ENCODE data around the gene KRT83.
"Not testable (repeated sequence)": the region's sequence is repeated elsewhere in the genome, so short reads cannot be mapped to it uniquely, and the experiment has no call there.

KRT83 gene

GRCh38 chr12:52306731-52307130 is 14.5 kb downstream of the KRT83 start:
- DNase-seq = no peak

- no peak for DNase-seq
Measured at GRCh38 chr12:52305921-52306705, 15.1 kb downstream of the KRT83 start.

GRCh38 chr12:52304941-52305411 is 16.2 kb downstream of the KRT83 start:
- DNase-seq = not testable (repeated sequence)

- not testable (repeated sequence) for DNase-seq
Measured at GRCh38 chr12:52302242-52302914, 18.8 kb downstream of the KRT83 start.

- DNase-seq = not testable (repeated sequence)
Measured at GRCh38 chr12:52301721-52302120, 19.5 kb downstream of the KRT83 start.

- no peak for DNase-seq
Measured at GRCh38 chr12:52300796-52301691, 20.2 kb downstream of the KRT83 start.

DNA sequence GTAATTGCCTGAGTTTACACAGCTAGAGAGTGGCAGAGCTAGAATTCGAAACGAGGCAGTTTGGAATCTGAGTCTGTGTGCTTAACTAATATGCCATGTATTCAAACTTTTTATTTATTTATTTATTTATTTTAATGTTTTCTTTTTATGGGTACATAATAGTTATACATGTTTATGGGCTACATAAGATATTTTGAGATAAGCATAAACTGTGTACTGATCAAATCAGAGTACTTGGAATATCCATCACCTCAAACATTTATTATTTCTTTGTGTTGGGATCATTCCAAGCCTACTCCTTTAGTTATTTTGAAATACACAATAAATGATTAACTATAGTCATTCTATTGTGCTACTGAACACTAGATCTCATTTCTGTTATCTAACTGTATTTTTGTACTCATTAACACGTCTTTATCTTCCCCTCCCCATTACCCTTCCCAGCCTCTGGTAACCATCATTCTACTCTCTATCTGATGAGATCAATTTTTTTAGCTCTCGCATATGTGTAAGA is 22.5 kb downstream of the KRT83 start:
- no peak for DNase-seq

- DNase-seq = no peak
Measured at GRCh38 chr12:52296572-52297215, 24.5 kb downstream of the KRT83 start.

DNA sequence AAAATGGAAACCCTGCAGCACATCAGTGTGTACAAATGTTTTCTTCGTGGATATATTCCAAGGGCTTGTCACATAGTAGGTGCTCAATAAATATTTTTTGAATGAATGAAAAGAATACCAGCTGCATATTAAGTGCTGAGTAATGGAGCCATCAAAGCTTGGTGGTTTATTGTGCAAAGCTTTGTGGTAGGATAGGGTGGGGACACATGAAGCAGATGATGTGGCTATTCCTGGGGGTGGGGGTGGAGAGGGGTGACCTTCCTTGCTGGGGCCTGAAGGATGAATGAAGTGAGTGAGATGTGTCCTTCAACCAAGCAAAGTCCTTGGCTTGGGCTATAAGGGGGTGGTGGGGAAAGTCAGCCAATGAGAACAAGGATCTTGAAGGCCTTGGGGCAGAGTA is 25.5 kb downstream of the KRT83 start:
- DNase-seq = no peak

- no peak for DNase-seq
Measured at GRCh38 chr12:52294803-52295202, 26.4 kb downstream of the KRT83 start.

DNA sequence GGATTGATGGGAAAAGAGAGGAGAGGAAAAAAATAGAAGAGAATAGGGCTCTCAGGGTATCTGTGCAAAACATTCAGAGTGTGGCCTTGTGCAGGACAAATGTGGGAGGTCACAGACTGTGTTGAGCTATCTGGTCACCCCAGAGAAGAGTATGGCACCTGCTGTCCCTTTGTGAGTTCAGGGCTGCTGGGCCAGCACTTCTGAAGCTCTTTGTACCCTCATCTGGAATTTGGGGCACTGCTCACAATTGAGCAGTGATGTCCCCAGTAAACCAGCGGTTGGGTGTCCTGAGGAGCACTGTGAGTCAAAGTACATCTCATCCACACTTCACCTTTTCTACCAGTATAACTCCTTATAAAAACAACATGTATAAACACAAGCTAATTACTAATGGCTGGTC is 27.3 kb downstream of the KRT83 start:
- DNase-seq = no peak

GRCh38 chr12:52291267-52291935 is 29.8 kb downstream of the KRT83 start, which contains the start of gene KRT81:
Gene KRT81, minus strand, starts transcription at chr12:52291534. Its CDS starts 69 bp downstream, at chr12:52291465.
- no peak for DNase-seq

DNA sequence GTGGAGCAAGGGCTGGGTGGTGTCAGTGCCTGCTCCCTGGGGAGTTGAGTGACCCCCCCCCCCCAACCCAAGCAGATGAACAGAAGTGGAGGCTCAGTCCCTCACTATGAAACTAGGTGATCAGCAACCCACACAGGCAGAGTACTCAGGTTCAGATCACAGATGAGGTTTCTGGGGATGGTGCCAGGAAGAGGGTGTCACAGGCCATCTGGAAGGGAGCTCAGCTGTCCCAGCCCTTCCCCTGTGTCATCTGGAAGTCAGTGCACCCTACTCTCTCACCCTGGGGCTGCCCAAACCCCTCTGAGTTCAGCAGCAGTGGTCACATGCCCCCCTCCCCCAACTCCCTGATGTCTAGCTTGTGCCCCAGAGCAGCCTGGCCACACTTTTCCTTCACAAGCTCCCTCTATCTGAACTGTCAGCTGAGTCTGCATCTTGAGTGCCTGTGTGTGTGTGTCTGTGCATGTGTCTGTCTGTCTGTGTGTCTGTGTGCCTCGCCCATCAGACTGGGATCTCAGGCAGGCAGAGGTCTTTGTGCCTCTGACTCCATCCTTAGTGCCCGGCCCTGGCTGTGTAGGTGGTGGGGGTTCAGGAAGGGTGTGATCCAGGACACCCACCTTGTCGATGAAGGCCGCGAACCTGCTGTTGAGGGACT is 30.6 kb downstream of the KRT83 start:
- not testable (repeated sequence) for DNase-seq

- not testable (repeated sequence) for DNase-seq
Measured at GRCh38 chr12:52287816-52288805, 33.1 kb downstream of the KRT83 start.

DNA sequence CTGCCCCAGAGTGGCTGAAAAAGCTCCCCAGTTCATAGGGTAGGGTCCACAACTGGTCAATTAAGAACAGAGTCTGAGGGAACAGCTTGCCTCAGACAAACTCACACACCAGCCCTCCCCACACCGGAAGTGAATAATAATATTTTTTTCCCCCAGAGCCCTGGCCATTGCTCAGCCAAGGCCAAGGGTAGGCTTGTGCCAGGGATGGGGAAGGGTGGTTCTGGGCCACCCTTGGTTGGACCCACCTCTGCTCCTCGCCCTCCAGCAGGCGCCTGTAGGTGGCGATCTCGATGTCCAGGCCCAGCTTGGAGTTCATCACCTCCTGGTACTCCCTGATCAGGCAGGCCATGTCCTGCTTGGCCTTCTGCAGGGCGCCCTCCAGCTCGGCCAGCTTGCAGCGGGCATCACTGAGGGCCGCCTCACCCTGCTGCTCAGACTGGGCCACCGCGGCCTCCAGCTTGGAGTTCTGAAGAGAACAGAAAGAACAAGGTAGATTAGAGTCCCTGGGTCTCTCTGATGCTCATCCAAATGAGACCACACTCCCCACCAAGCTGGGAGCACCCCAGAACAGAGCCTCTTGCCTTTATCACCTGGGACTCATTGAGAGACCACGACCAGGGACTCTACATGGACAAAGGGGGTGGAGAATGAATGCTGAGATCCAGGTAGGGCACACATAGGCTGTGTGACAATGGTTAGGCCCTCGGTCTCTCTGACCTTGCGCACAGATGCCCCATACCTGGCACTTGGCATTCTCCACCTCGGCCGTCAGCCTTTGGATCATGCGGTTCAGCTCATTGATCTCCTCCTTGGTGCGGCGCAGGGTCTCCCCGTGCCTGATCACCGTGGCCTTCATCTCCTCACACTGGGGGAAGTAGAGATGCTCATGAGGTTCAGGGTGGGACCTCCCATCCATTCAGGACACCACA is 34.1 kb downstream of the KRT83 start:
- DNase-seq = not testable (repeated sequence)

DNA sequence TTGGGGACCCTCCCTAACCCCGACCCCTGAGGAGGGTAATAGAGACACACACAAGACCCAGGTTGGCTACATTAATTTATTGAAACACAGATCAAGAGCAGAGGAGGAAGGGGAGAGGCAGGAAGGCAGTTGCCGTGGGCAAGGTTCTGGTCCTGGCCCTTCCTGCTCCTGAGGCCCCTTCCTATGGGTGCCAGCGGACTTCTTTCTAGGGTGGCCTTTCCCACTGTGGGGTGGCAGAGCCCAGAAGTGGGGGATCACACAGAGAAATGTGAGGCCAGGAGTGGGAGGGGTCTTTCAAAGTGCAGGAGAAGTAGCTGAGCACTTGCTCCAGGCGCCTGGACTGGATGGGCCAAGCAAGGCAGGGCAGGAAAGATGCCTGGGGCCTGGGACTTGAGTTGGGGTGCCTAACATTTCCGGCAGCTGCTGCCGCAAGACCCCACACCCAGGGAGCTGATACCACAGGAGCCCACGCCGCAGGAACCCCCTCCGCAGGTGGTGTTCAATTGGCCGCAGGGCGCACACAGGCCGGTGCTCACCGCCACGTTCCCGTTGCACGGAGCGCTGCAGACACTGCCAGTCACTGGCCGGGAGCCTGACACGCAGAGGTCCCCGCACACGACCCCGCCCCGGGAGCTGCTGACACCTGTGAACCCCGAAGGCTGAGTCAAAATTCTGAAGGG is 35.2 kb downstream of the KRT83 start:
- no peak for DNase-seq

DNA sequence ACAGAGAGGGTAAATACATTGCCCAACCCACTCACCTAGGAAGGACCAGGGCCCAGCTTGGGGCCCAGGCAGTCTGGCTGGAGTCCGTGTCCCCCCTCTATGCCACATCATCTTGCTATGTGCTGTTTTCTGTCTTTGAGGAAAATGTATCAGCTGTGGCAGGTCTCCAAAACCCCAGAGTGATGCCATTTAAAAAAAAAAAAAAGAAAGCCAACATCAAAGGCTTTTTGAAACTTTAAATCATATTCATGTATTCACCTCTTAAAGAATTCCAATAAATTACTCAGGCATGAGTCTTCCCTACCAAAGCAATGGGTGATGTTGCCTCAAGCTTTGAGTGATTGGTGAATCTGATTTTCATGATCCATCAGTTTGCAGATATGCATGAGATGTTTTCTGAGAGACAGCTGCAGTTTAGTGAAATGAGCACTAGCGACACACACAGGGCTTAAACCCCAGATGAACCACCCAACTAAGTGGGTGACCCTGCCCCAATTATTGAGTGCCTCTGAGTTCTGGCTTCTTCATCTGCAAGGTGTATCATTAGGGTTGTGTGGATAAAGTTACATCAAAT is 35.9 kb downstream of the KRT83 start:
- DNase-seq = no peak
